ENCODE data around the gene RAB44. TPM values are rescaled to one million over a fixed set of nuclear protein-coding genes. Genes with fewer than 3 reads are reported as not detected.
A peak's percentile ranks its signal among the peaks of the same experiment; 100 is the strongest.
"Not testable (repeated sequence)": the region's sequence is repeated elsewhere in the genome, so short reads cannot be mapped to it uniquely, and the experiment has no call there.

The RAB44 gene
- total RNA-seq, 2 experiments from 2014 or later, result 0.07 TPM; not detected in 1

DNA sequence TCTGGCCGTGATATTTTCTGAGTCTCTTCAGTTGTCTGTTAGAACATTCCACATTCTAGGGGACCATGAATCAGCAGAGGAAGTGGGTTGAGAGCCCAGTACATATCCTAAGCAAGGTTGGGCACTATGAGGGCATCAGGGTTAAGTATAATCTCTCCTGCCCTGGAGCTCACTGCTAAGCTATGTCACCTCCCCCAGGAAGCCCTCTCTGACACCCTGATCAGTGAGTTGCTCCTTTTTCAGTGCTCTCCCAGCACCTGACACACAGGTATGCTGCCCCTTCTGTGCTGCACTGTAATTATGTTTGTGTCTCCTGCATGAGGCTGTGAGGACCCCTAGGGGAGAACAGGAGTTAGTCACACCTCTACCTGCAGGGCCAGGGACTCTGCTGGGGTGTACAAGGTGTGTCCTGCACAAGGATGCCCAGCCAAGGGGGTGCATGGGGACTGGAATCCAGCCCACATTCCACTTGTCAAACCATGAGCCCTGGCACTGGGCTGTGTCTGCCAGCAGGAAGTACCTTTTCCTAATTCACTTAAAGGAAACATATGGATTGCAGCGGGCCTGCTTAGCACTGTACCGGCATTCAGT is 3.9 kb downstream of the RAB44 start:
- no peak overlapping the region for H3K4me3 Mint-ChIP-seq
- POLR2A ChIA-PET, result no interaction called here
- TF ChIP-seq, protein P1, sequence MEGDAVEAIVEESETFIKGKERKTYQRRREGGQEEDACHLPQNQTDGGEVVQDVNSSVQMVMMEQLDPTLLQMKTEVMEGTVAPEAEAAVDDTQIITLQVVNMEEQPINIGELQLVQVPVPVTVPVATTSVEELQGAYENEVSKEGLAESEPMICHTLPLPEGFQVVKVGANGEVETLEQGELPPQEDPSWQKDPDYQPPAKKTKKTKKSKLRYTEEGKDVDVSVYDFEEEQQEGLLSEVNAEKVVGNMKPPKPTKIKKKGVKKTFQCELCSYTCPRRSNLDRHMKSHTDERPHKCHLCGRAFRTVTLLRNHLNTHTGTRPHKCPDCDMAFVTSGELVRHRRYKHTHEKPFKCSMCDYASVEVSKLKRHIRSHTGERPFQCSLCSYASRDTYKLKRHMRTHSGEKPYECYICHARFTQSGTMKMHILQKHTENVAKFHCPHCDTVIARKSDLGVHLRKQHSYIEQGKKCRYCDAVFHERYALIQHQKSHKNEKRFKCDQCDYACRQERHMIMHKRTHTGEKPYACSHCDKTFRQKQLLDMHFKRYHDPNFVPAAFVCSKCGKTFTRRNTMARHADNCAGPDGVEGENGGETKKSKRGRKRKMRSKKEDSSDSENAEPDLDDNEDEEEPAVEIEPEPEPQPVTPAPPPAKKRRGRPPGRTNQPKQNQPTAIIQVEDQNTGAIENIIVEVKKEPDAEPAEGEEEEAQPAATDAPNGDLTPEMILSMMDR (IDR thresholded peaks at IDR 0.05), result no peak
- intact Hi-C loops (cut with micrococcal nuclease), result no loop called here
- ATAC-seq (peak; percentile 61), DNase-seq (no peak)
- no peak overlapping the region for H3K27ac Mint-ChIP-seq
- CTCF ChIA-PET, result interaction anchor here (0.6 kb wide), 1 partner anchor 670 kb away, joined by 3 read pairs; no protein-coding TSS in a partner anchor
- no peaks in the 10 kb centered on the region for H3K9me3 Mint-ChIP-seq
- H3K4me1 Mint-ChIP-seq (ENCODE audit: low read depth), result no peaks in the 10 kb centered on the region
- H3K36me3 Mint-ChIP-seq (ENCODE audit: low read depth), result no peaks in the 10 kb centered on the region
- no peaks in the 10 kb centered on the region for H3K27me3 Mint-ChIP-seq

DNA sequence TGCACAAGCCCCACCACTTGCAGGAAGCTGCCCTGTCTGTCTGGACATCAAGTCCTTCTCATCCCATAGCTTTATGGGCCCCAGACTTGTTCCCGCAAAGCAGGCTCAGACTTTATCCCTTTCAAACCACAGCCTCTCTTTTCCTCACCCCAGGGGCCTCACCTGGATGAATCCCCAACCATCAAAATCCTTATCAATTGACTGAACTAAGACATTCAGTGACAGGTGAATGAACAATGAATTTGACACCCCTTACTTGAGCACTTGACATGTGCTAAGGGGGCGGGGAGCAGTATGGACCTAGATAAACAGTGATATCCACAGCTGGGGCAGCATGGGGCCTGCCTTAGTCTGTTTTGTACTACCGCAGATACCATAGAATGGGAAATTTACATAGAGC is 5.0 kb downstream of the RAB44 start:
- CTCF ChIA-PET, result no interaction called here
- Mint-ChIP-seq H3K27ac (no peak overlapping the region), H3K4me1 (ENCODE audit: low read depth) (no peaks in the 10 kb centered on the region)

GRCh38 chr6:36703081-36703606 is 5.5 kb downstream of the RAB44 start:
- Mint-ChIP-seq H3K9me3 (no peaks in the 10 kb centered on the region), H3K27ac (no peak overlapping the region), H3K27me3 (no peaks in the 10 kb centered on the region), H3K4me3 (no peak overlapping the region), H3K36me3 (ENCODE audit: low read depth) (no peaks in the 10 kb centered on the region), H3K4me1 (ENCODE audit: low read depth) (no peaks in the 10 kb centered on the region)
- intact Hi-C loops (cut with micrococcal nuclease), result no loop called here
- POLR2A ChIA-PET, result no interaction called here
- DNase-seq (no peak), ATAC-seq (no peak)
- CTCF ChIA-PET, result interaction anchor here (0.9 kb wide), 1 partner anchor 56 kb away, joined by 3 read pairs; no protein-coding TSS in a partner anchor
- TF ChIP-seq, protein P1 (IDR thresholded peaks at IDR 0.05), result no peak

More for the DNA sequence above, 5.0 kb downstream of the RAB44 start:
- POLR2A ChIA-PET, result no interaction called here
- intact Hi-C loops (cut with micrococcal nuclease), result no loop called here
- Mint-ChIP-seq H3K36me3 (ENCODE audit: low read depth) (no peaks in the 10 kb centered on the region), H3K27me3 (no peaks in the 10 kb centered on the region), H3K9me3 (no peaks in the 10 kb centered on the region), H3K4me3 (no peak overlapping the region)
- TF ChIP-seq, protein P1 (IDR thresholded peaks at IDR 0.05), result no peak
- ATAC-seq, result no peak
- DNase-seq, result no peak

- TF ChIP-seq, protein P1 (IDR thresholded peaks at IDR 0.05), result no peak
- intact Hi-C loops (cut with micrococcal nuclease), result no loop called here
- no peaks in the 10 kb centered on the region for H3K36me3 Mint-ChIP-seq (ENCODE audit: low read depth)
- no peaks in the 10 kb centered on the region for H3K9me3 Mint-ChIP-seq
- H3K27ac Mint-ChIP-seq, result no peak overlapping the region
- no peak for ATAC-seq
- no peaks in the 10 kb centered on the region for H3K4me1 Mint-ChIP-seq (ENCODE audit: low read depth)
- H3K4me3 Mint-ChIP-seq, result no peak overlapping the region
- DNase-seq, result no peak
- POLR2A ChIA-PET, result no interaction called here
- CTCF ChIA-PET, result interaction anchor here (0.9 to 1.7 kb wide), 2 partner anchors 55 to 80 kb away, joined by 3 to 6 read pairs; no protein-coding TSS in a partner anchor
- H3K27me3 Mint-ChIP-seq, result no peaks in the 10 kb centered on the region
Observed at GRCh38 chr6:36703982-36704381, 6.4 kb downstream of the RAB44 start.

DNA sequence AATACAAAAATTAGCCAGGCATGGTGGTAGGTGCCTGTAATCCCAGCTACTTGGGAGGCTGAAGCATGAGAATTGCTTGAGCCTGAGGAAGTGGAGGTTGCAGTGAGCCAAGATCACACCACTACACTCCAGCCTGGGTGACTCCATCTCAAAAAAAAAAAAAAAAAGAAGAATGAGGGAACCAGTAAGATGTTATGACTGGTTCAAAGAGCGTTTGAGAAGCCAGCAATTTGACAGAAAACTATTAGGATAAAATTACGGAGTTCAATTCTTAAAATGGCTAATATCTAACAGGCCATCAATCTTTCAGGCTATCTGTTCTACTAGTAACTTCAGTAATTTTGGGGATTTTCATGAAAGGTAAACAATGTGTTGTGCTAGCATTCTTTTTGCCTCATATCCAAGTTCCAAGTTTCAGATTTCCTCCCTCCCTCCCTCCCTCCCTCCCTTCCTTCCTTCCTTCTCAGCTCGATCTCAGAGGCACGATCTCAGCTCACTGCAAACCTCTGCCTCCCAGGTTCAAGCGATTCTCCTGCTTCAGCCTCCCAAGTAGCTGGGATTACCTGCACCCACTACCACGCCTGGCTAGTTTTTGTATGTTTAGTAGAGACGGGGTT is 7.4 kb downstream of the RAB44 start:
- POLR2A ChIA-PET; DNase-seq; H3K4me3 Mint-ChIP-seq; H3K9me3 Mint-ChIP-seq; H3K36me3 Mint-ChIP-seq (ENCODE audit: low read depth); H3K27me3 Mint-ChIP-seq; intact Hi-C loops (cut with micrococcal nuclease); H3K27ac Mint-ChIP-seq; H3K4me1 Mint-ChIP-seq (ENCODE audit: low read depth); ATAC-seq: not testable (repeated sequence)
- CTCF ChIA-PET, result interaction anchor here (0.7 to 1.7 kb wide), 2 partner anchors 10 to 81 kb away, joined by 3 to 6 read pairs; no protein-coding TSS in a partner anchor

All from activated CD8-positive, alpha-beta T cell treated with anti-CD3 and anti-CD28 coated beads for 36 hours (primary cell).